Stimulated activated CD4-positive, alpha-beta T cell treated with anti-CD3 and anti-CD28 coated beads, Interleukin-4, amount 100 ng/mL, for 48 hours (primary cell): ENCODE data around the gene CUX1.
"Not testable (repeated sequence)": the region's sequence is repeated elsewhere in the genome, so short reads cannot be mapped to it uniquely, and the experiment has no call there.

ENCODE experiments used
- DNase-seq, 2 donors: peaks; one replicate each; pipeline ENCODE4 v3.0.0-alpha.2; 2020; ENCODE audit warnings: low read depth in 2 of 2

Gene CUX1

GRCh38 chr7:101817471-101818286, at the start of gene CUX1:
Gene CUX1 (plus strand): TSS chr7:101817626. CDS start chr7:101817640, 14 bp downstream.
- peak; percentile 8 to 11 for DNase-seq

- DNase-seq, result no peak
Measured at GRCh38 chr7:101768280-101768679, 49.1 kb upstream of the CUX1 start.

GRCh38 chr7:101770466-101770865, 47.0 kb upstream of the CUX1 start:
- no peak for DNase-seq

GRCh38 chr7:101772508-101773211, 44.8 kb upstream of the CUX1 start:
- no peak for DNase-seq

GRCh38 chr7:101775181-101775580, 42.2 kb upstream of the CUX1 start:
- DNase-seq, result no peak

- no peak for DNase-seq
Measured at GRCh38 chr7:101778026-101778580, 39.3 kb upstream of the CUX1 start.

- no peak for DNase-seq
Measured at GRCh38 chr7:101779267-101779666, 38.2 kb upstream of the CUX1 start.

- DNase-seq, result no peak
Measured at GRCh38 chr7:101780281-101780680, 37.1 kb upstream of the CUX1 start.

- DNase-seq, result no peak
Measured at GRCh38 chr7:101781439-101781838, 36.0 kb upstream of the CUX1 start.

- DNase-seq, result no peak
Measured at GRCh38 chr7:101782476-101782875, 35.0 kb upstream of the CUX1 start.

- DNase-seq, result no peak
Measured at GRCh38 chr7:101782896-101783295, 34.5 kb upstream of the CUX1 start.

GRCh38 chr7:101783381-101784181, 33.8 kb upstream of the CUX1 start:
- DNase-seq, result no peak

- no peak for DNase-seq
Measured at GRCh38 chr7:101784292-101785127, 32.9 kb upstream of the CUX1 start.

GRCh38 chr7:101787864-101788263, 29.6 kb upstream of the CUX1 start:
- no peak for DNase-seq

GRCh38 chr7:101788517-101788916, 28.9 kb upstream of the CUX1 start:
- no peak for DNase-seq

GRCh38 chr7:101790566-101791293, 26.7 kb upstream of the CUX1 start:
- DNase-seq, result no peak

- no peak for DNase-seq
Measured at GRCh38 chr7:101792051-101792681, 25.3 kb upstream of the CUX1 start.

GRCh38 chr7:101792682-101793071, 24.7 kb upstream of the CUX1 start:
- not testable (repeated sequence) for DNase-seq

- no peak for DNase-seq
Measured at GRCh38 chr7:101795461-101795860, 22.0 kb upstream of the CUX1 start.

GRCh38 chr7:101798173-101798572, 19.3 kb upstream of the CUX1 start:
- DNase-seq, result not testable (repeated sequence)
